WTC11 (cell line): ENCODE measurements around the gene NHERF1. TPM values are rescaled to one million over a fixed set of nuclear protein-coding genes. Genes with fewer than 3 reads are reported as not detected.

Source experiments
- ATAC-seq: fragments of 200-7000 bp; cut with Tn5 transposase; 2 replicates; pipeline ENCODE4 v1.10.0; 2021; ENCODE audit warnings: mild to moderate bottlenecking, moderate library complexity
- CTCF ChIA-PET: fragments of 300-600 bp; sonication (Branson Sonifier 250); formaldehyde crosslinking; loops from one replicate; lab custom pipeline; 2021; ENCODE audit warnings: antibody characterized with exemption; lab: Charles Lee
- POLR2A ChIA-PET: fragments of 350-600 bp; sonication (Branson Sonifier 250); formaldehyde crosslinking; loops from one replicate; lab custom pipeline; 2021; ENCODE audit warnings: antibody characterized with exemption; lab: Charles Lee
- DNase-seq: peaks from one replicate; pipeline ENCODE4 v3.0.0; 2021; ENCODE audit warnings: low spot score
- H3K27ac Mint-ChIP-seq: 2 replicates; pipeline ENCODE4 v1.8.0; 2021; ENCODE audit warnings: mixed read lengths
- H3K27me3 Mint-ChIP-seq: 2 replicates; pipeline ENCODE4 v1.8.0; 2021; ENCODE audit warnings: low read depth, mild to moderate bottlenecking, moderate library complexity, mixed read lengths
- H3K36me3 Mint-ChIP-seq: 2 replicates; pipeline ENCODE4 v1.8.0; 2021; ENCODE audit warnings: mixed read lengths
- H3K4me1 Mint-ChIP-seq: 2 replicates; pipeline ENCODE4 v1.8.0; 2022; ENCODE audit warnings: mixed read lengths
- H3K4me3 Mint-ChIP-seq: 2 replicates; pipeline ENCODE4 v1.8.0; 2021; ENCODE audit warnings: mild to moderate bottlenecking, moderate library complexity, mixed read lengths
- H3K9me3 Mint-ChIP-seq: 2 replicates; pipeline ENCODE4 v1.8.0; 2021; ENCODE audit warnings: mixed read lengths
- CREB1 ChIP-seq: sonication (generic); formaldehyde crosslinking; IDR thresholded peaks from 2 replicates; pipeline ENCODE4 v1.8.0; 2023; ENCODE audit warnings: mild to moderate bottlenecking, missing genetic modification reagents
- ELF4 ChIP-seq: sonication (generic); formaldehyde crosslinking; IDR thresholded peaks from 2 replicates; pipeline ENCODE4 v1.8.1; 2022; ENCODE audit warnings: low read depth, mild to moderate bottlenecking, moderate library complexity, missing genetic modification reagents
- EMX1 ChIP-seq: fragments of 250-450 bp; sonication (Bioruptor Pico); IDR thresholded peaks from 2 replicates; pipeline ENCODE4 v1.8.0; 2021; ENCODE audit warnings: mild to moderate bottlenecking
- ERG ChIP-seq: fragments of 250-450 bp; sonication (Bioruptor Pico); IDR thresholded peaks from 2 replicates; pipeline ENCODE4 v1.8.0; 2021; ENCODE audit warnings: mild to moderate bottlenecking
- ESRRA ChIP-seq: sonication (generic); formaldehyde crosslinking; IDR thresholded peaks from 2 replicates; pipeline ENCODE4 v1.8.1; 2022; ENCODE audit warnings: mild to moderate bottlenecking, missing genetic modification reagents, borderline replicate concordance
- FOXJ3 ChIP-seq: sonication (generic); formaldehyde crosslinking; IDR thresholded peaks from 2 replicates; pipeline ENCODE4 v1.9.0; 2021; ENCODE audit warnings: missing genetic modification reagents, mild to moderate bottlenecking, borderline replicate concordance
- GRHL2 ChIP-seq: fragments of 250-450 bp; sonication (Bioruptor Pico); IDR thresholded peaks from 2 replicates; pipeline ENCODE4 v1.8.0; 2022; ENCODE audit warnings: mild to moderate bottlenecking, moderate library complexity; ENCODE audit not compliant: insufficient replicate concordance, severe bottlenecking
- HMGXB4 ChIP-seq: sonication (generic); formaldehyde crosslinking; IDR thresholded peaks from 2 replicates; pipeline ENCODE4 v1.8.1; 2023; ENCODE audit warnings: mild to moderate bottlenecking, moderate library complexity, missing genetic modification reagents
- IRF2 ChIP-seq: sonication (generic); formaldehyde crosslinking; IDR thresholded peaks from 2 replicates; pipeline ENCODE4 v1.8.0; 2022; ENCODE audit warnings: low read depth, missing genetic modification reagents, borderline replicate concordance
- MXD4 ChIP-seq: fragments of 250-450 bp; sonication (Bioruptor Pico); IDR thresholded peaks from 2 replicates; pipeline ENCODE4 v1.8.0; 2021; ENCODE audit warnings: mild to moderate bottlenecking, moderate library complexity, borderline replicate concordance
- MYBL2 ChIP-seq: sonication (generic); formaldehyde crosslinking; IDR thresholded peaks from 2 replicates; pipeline ENCODE4 v1.8.1; 2023; ENCODE audit warnings: mild to moderate bottlenecking, moderate library complexity, missing genetic modification reagents
- NFE2L1 ChIP-seq: sonication (generic); formaldehyde crosslinking; IDR thresholded peaks from 2 replicates; pipeline ENCODE4 v1.8.1; 2023; ENCODE audit warnings: missing genetic modification reagents
- NR2C2 ChIP-seq: sonication (generic); formaldehyde crosslinking; IDR thresholded peaks from 2 replicates; pipeline ENCODE4 v1.8.0; 2022; ENCODE audit warnings: mild to moderate bottlenecking, missing genetic modification reagents
- NR3C1 ChIP-seq: sonication (generic); formaldehyde crosslinking; conservative IDR thresholded peaks from 2 replicates; pipeline ENCODE4 v1.8.1; 2023; ENCODE audit warnings: low read depth, mild to moderate bottlenecking, missing genetic modification reagents
- OVOL2 ChIP-seq: fragments of 250-450 bp; sonication (Bioruptor Pico); IDR thresholded peaks from 2 replicates; pipeline ENCODE4 v1.9.0; 2021; ENCODE audit warnings: mild to moderate bottlenecking, borderline replicate concordance
- RELA ChIP-seq: sonication (generic); formaldehyde crosslinking; IDR thresholded peaks from 2 replicates; pipeline ENCODE4 v1.8.1; 2022; ENCODE audit warnings: missing genetic modification reagents, mild to moderate bottlenecking, borderline replicate concordance
- ZBTB43 ChIP-seq: sonication (generic); formaldehyde crosslinking; IDR thresholded peaks from 2 replicates; pipeline ENCODE4 v1.8.1; 2023; ENCODE audit warnings: mild to moderate bottlenecking, missing genetic modification reagents
- ZNF121 ChIP-seq: sonication (generic); formaldehyde crosslinking; IDR thresholded peaks from 2 replicates; pipeline ENCODE4 v1.8.0; 2023; ENCODE audit warnings: missing genetic modification reagents
- ZNF219 ChIP-seq: sonication (generic); formaldehyde crosslinking; IDR thresholded peaks from 2 replicates; pipeline ENCODE4 v1.8.0; 2023; ENCODE audit warnings: missing genetic modification reagents, mild to moderate bottlenecking, borderline replicate concordance
- ZNF232 ChIP-seq: sonication (generic); formaldehyde crosslinking; IDR thresholded peaks from 2 replicates; pipeline ENCODE4 v1.8.0; 2022; ENCODE audit warnings: mild to moderate bottlenecking, missing genetic modification reagents
- ZNF263 ChIP-seq: sonication (generic); formaldehyde crosslinking; IDR thresholded peaks from 2 replicates; pipeline ENCODE4 v1.8.1; 2022; ENCODE audit warnings: low read depth, mild to moderate bottlenecking, moderate library complexity, missing genetic modification reagents
- ZNF416 ChIP-seq: fragments of 250-450 bp; sonication (Bioruptor Pico); IDR thresholded peaks from 2 replicates; pipeline ENCODE4 v1.9.0; 2021; ENCODE audit warnings: mild to moderate bottlenecking, inconsistent platforms
- ZNF532 ChIP-seq: fragments of 250-450 bp; sonication (Bioruptor Pico); IDR thresholded peaks from 2 replicates; pipeline ENCODE4 v1.9.0; 2021; ENCODE audit warnings: mild to moderate bottlenecking, borderline replicate concordance
- ZSCAN18 ChIP-seq: fragments of 250-450 bp; sonication (Bioruptor Pico); IDR thresholded peaks from 2 replicates; pipeline ENCODE4 v2.1.2; 2022; ENCODE audit warnings: mild to moderate bottlenecking, moderate library complexity
- total RNA-seq: library from RNA; stranded (reverse); gene quantifications from 3 replicates; pipeline ENCODE4 v1.2.3, GENCODE V29; 2021

The NHERF1 gene
- total RNA-seq, 1 experiment from 2014 or later = 111 TPM

GRCh38 chr17:74720506-74720905 lies 27.9 kb upstream of the NHERF1 start:
- no peak for ATAC-seq
- Mint-ChIP-seq H3K27me3 (peaks cover 11% of the 10 kb centered on the region; the same call in 1 of the 2 replicates), H3K27ac (no peak overlapping the region), H3K4me3 (no peak overlapping the region), H3K9me3 (no peaks in the 10 kb centered on the region), H3K36me3 (no peaks in the 10 kb centered on the region), H3K4me1 (no peaks in the 10 kb centered on the region)
- no peak for DNase-seq
- TF ChIP-seq ZNF219 (CRISPR knock-in tag) (no peak), FOXJ3 (CRISPR knock-in tag) (no peak), ZBTB43 (no peak), NR3C1 (CRISPR knock-in tag) (no peak), EMX1 (CRISPR knock-in tag) (no peak), ELF4 (no peak), GRHL2 (CRISPR knock-in tag) (no peak), IRF2 (no peak), ESRRA (no peak), ZNF232 (CRISPR knock-in tag) (no peak), ZNF416 (CRISPR knock-in tag) (no peak), RELA (CRISPR knock-in tag) (no peak), ZNF532 (CRISPR knock-in tag) (no peak), ZNF263 (no peak), OVOL2 (CRISPR knock-in tag) (no peak), MYBL2 (CRISPR knock-in tag) (no peak), HMGXB4 (no peak)
- ChIA-PET POLR2A (no interaction called here), CTCF (no interaction called here)

GRCh38 chr17:74722782-74723181 lies 25.6 kb upstream of the NHERF1 start:
- ChIA-PET CTCF (interaction anchor here (1.8 kb wide), 1 partner anchor 65 kb away, joined by 7 read pairs; no protein-coding TSS in a partner anchor), POLR2A (no interaction called here)
- ATAC-seq = no peak
- TF ChIP-seq ERG (CRISPR knock-in tag) (no peak), NR2C2 (no peak), ZSCAN18 (CRISPR knock-in tag) (no peak), CREB1 (CRISPR knock-in tag) (no peak), IRF2 (no peak), ZNF121 (CRISPR knock-in tag) (no peak), NFE2L1 (CRISPR knock-in tag) (no peak), MXD4 (CRISPR knock-in tag) (no peak)
- no peak for DNase-seq
- Mint-ChIP-seq H3K4me1 (no peaks in the 10 kb centered on the region), H3K27me3 (peaks cover 11% of the 10 kb centered on the region; the same call in 1 of the 2 replicates), H3K9me3 (no peaks in the 10 kb centered on the region), H3K36me3 (no peaks in the 10 kb centered on the region), H3K27ac (no peak overlapping the region), H3K4me3 (no peak overlapping the region)
